Measurements from ENCODE around the gene ALCAM. TPM values are rescaled to one million over a fixed set of nuclear protein-coding genes. Genes with fewer than 3 reads are reported as not detected.

The ALCAM gene
- total RNA-seq, 3 donors from 2014 or later, result 20.3 to 223 (median 118) TPM

- no peak for TF ChIP-seq POLR2A (IDR thresholded peaks at IDR 0.05)
- no peak for TF ChIP-seq POLR2AphosphoS5 (IDR thresholded peaks at IDR 0.05)
- TF ChIP-seq CTCF (IDR thresholded peaks at IDR 0.05), result no peak
- Histone ChIP-seq H3K27ac (no peak overlapping the region), H3K4me1 (no peaks in the 10 kb centered on the region), H3K27me3 (no peaks in the 10 kb centered on the region), H3K9me3 (no peaks in the 10 kb centered on the region), H3K4me3 (no peak overlapping the region), H3K36me3 (no peaks in the 10 kb centered on the region)
- intact Hi-C loops (cut with DNase I; ENCODE audit: low total_unique reads), result no loop called here
- no peak for DNase-seq (ENCODE audit: low spot score in 2 of 2)
Measured at GRCh38 chr3:105521770-105522169, 155.1 kb downstream of the ALCAM start.

GRCh38 chr3:105523501-105523900 is 156.8 kb downstream of the ALCAM start:
- no peaks in the 10 kb centered on the region for H3K27me3 ChIP-seq
- TF ChIP-seq CTCF (IDR thresholded peaks at IDR 0.05) (no peak), POLR2AphosphoS5 (IDR thresholded peaks at IDR 0.05) (no peak), POLR2A (IDR thresholded peaks at IDR 0.05) (no peak)
- H3K4me3 ChIP-seq, result no peak overlapping the region
- intact Hi-C loops (cut with DNase I; ENCODE audit: low total_unique reads), result no loop called here
- H3K27ac ChIP-seq, result no peak overlapping the region
- DNase-seq (ENCODE audit: low spot score in 2 of 2), result no peak
- no peaks in the 10 kb centered on the region for H3K9me3 ChIP-seq
- no peaks in the 10 kb centered on the region for H3K36me3 ChIP-seq
- H3K4me1 ChIP-seq, result no peaks in the 10 kb centered on the region

GRCh38 chr3:105525531-105525930 is 158.8 kb downstream of the ALCAM start:
- Histone ChIP-seq H3K4me1 (no peaks in the 10 kb centered on the region), H3K27me3 (no peaks in the 10 kb centered on the region), H3K9me3 (no peaks in the 10 kb centered on the region), H3K4me3 (no peak overlapping the region), H3K27ac (no peak overlapping the region), H3K36me3 (no peaks in the 10 kb centered on the region)
- no peak for TF ChIP-seq POLR2A (IDR thresholded peaks at IDR 0.05)
- no peak for TF ChIP-seq POLR2AphosphoS5 (IDR thresholded peaks at IDR 0.05)
- TF ChIP-seq CTCF (IDR thresholded peaks at IDR 0.05), result no peak
- no peak for DNase-seq (ENCODE audit: low spot score in 2 of 2)
- intact Hi-C loops (cut with DNase I; ENCODE audit: low total_unique reads), result no loop called here

GRCh38 chr3:105526360-105527111 is 159.8 kb downstream of the ALCAM start:
- TF ChIP-seq CTCF (IDR thresholded peaks at IDR 0.05) (no peak), POLR2A (IDR thresholded peaks at IDR 0.05) (no peak)
- Histone ChIP-seq H3K9me3 (no peaks in the 10 kb centered on the region), H3K36me3 (no peaks in the 10 kb centered on the region), H3K4me1 (no peaks in the 10 kb centered on the region), H3K4me3 (no peak overlapping the region), H3K27ac (no peak overlapping the region), H3K27me3 (no peaks in the 10 kb centered on the region)
- intact Hi-C loops (cut with DNase I; ENCODE audit: low total_unique reads), result no loop called here
- DNase-seq (ENCODE audit: low spot score in 2 of 2), result no peak

GRCh38 chr3:105527535-105527934 is 160.8 kb downstream of the ALCAM start:
- intact Hi-C loops (cut with DNase I; ENCODE audit: low total_unique reads), result no loop called here
- DNase-seq (ENCODE audit: low spot score in 2 of 2), result no peak
- no peaks in the 10 kb centered on the region for H3K9me3 ChIP-seq
- TF ChIP-seq POLR2AphosphoS5 (IDR thresholded peaks at IDR 0.05) (no peak), POLR2A (IDR thresholded peaks at IDR 0.05) (no peak), CTCF (IDR thresholded peaks at IDR 0.05) (no peak)
- H3K27me3 ChIP-seq, result no peaks in the 10 kb centered on the region
- no peaks in the 10 kb centered on the region for H3K36me3 ChIP-seq
- no peak overlapping the region for H3K4me3 ChIP-seq
- no peak overlapping the region for H3K27ac ChIP-seq
- H3K4me1 ChIP-seq, result no peaks in the 10 kb centered on the region
